DOHH2 (cell line): Measurements from ENCODE around the gene PCDHA10.

Source experiments
- H3F3A ChIP-seq: fragments of 200-600 bp; sonication (generic), shearing (Covaris generic); 2 replicates; pipeline ENCODE4 v1.6.0; 2016; ENCODE audit warnings: antibody characterized with exemption, mild to moderate bottlenecking; ENCODE audit not compliant: control insufficient read depth, insufficient read depth
- H3K27ac ChIP-seq: fragments of 200-600 bp; sonication (generic); 2 replicates; pipeline ENCODE4 v1.5.1; 2014; ENCODE audit warnings: low read depth, mild to moderate bottlenecking, low read length, moderate library complexity
- H3K27me3 ChIP-seq: fragments of 200-600 bp; sonication (generic); 2 replicates; pipeline ENCODE4 v1.6.1; 2014; ENCODE audit warnings: mild to moderate bottlenecking, low read length, mixed read lengths; ENCODE audit not compliant: control insufficient read depth
- H3K36me3 ChIP-seq: fragments of 200-600 bp; sonication (generic); 2 replicates; pipeline ENCODE4 v1.6.1; 2014; ENCODE audit warnings: mild to moderate bottlenecking, low read length, moderate library complexity, mixed read lengths; ENCODE audit not compliant: control insufficient read depth
- H3K4me1 ChIP-seq: fragments of 200-600 bp; sonication (generic); 2 replicates; pipeline ENCODE4 v1.6.1; 2014; ENCODE audit warnings: mild to moderate bottlenecking, low read length, mixed read lengths; ENCODE audit not compliant: control insufficient read depth
- H3K4me2 ChIP-seq: fragments of 200-600 bp; sonication (generic); 2 replicates; pipeline ENCODE4 v1.6.0; 2014; ENCODE audit warnings: mild to moderate bottlenecking, low read length, moderate library complexity
- H3K4me3 ChIP-seq: fragments of 200-600 bp; sonication (generic); 2 replicates; pipeline ENCODE4 v1.5.1; 2014; ENCODE audit warnings: mild to moderate bottlenecking, low read length, mixed read lengths
- H3K79me2 ChIP-seq: fragments of 200-600 bp; sonication (generic); 2 replicates; pipeline ENCODE4 v1.6.1; 2014; ENCODE audit warnings: mild to moderate bottlenecking, low read length, mixed read lengths; ENCODE audit not compliant: control insufficient read depth
- H3K9me2 ChIP-seq: fragments of 200-600 bp; sonication (generic); replicated peaks from 2 replicates; pipeline ENCODE4 v1.6.1; 2014; ENCODE audit warnings: mild to moderate bottlenecking, low read length, mixed read lengths; ENCODE audit not compliant: control insufficient read depth
- H3K9me3 ChIP-seq: fragments of 200-600 bp; sonication (generic); 2 replicates; pipeline ENCODE4 v1.6.1; 2014; ENCODE audit warnings: antibody characterized with exemption, low read length, mixed read lengths; ENCODE audit not compliant: control insufficient read depth, insufficient read depth
- H4K20me1 ChIP-seq: fragments of 200-600 bp; sonication (generic); 2 replicates; pipeline ENCODE4 v1.6.0; 2014; ENCODE audit warnings: low read depth, mild to moderate bottlenecking, antibody characterized with exemption, low read length, moderate library complexity; ENCODE audit not compliant: control insufficient read depth, insufficient read depth
- CTCF ChIP-seq: fragments of 200-600 bp; sonication (generic); IDR thresholded peaks from one replicate; pipeline ENCODE4 v1.5.1; 2014; ENCODE audit warnings: antibody characterized with exemption, mild to moderate bottlenecking, low read depth, low read length; ENCODE audit not compliant: poor library complexity, severe bottlenecking
- EZH2phosphoT487 ChIP-seq: fragments of 200-600 bp; sonication (generic); IDR thresholded peaks from 2 replicates; pipeline ENCODE4 v1.6.1; 2017; ENCODE audit warnings: borderline replicate concordance, mild to moderate bottlenecking, antibody characterized with exemption, low read length, moderate library complexity, mixed read lengths

The PCDHA10 gene

GRCh38 chr5:140881889-140882590 is 26.3 kb downstream of the PCDHA10 start, which contains the start of gene PCDHA13:
Gene PCDHA13, plus strand, starts transcription at chr5:140882124. Its CDS starts 145 bp downstream, at chr5:140882269.
- no peaks in the 10 kb centered on the region for H3K4me1 ChIP-seq
- H3K27me3 ChIP-seq = no peaks in the 10 kb centered on the region
- TF ChIP-seq CTCF (no peak), EZH2phosphoT487 (no peak)
- H3K4me3 ChIP-seq = no peak within 1 kb of the TSS
- no peaks in the 10 kb centered on the region for H3K36me3 ChIP-seq
- no peaks in the 10 kb centered on the region for H3F3A ChIP-seq
- no peaks in the 10 kb centered on the region for H4K20me1 ChIP-seq
- H3K27ac ChIP-seq = no peak within 1 kb of the TSS
- no peaks in the 10 kb centered on the region; the same call in 1 of the 2 replicates for H3K9me3 ChIP-seq
- H3K9me2 ChIP-seq = no peaks in the 10 kb centered on the region
- H3K4me2 ChIP-seq = no peak within 1 kb of the TSS
- H3K79me2 ChIP-seq = no peaks in the 10 kb centered on the region

GRCh38 chr5:140882591-140882899 is 26.8 kb downstream of the PCDHA10 start:
- no peak overlapping the region for H3K27ac ChIP-seq
- no peaks in the 10 kb centered on the region for H3K9me2 ChIP-seq

GRCh38 chr5:140883373-140883772 is 27.7 kb downstream of the PCDHA10 start:
- no peak overlapping the region for H3K27ac ChIP-seq
- H3K9me2 ChIP-seq = no peaks in the 10 kb centered on the region
- no peaks in the 10 kb centered on the region for H3F3A ChIP-seq
- no peak overlapping the region for H3K4me3 ChIP-seq
- no peaks in the 10 kb centered on the region for H3K27me3 ChIP-seq
- H3K36me3 ChIP-seq = no peaks in the 10 kb centered on the region
- TF ChIP-seq CTCF = no peak
- no peak for TF ChIP-seq EZH2phosphoT487
- no peak overlapping the region for H3K4me2 ChIP-seq
- no peaks in the 10 kb centered on the region; the same call in 1 of the 2 replicates for H3K9me3 ChIP-seq
- no peaks in the 10 kb centered on the region for H3K79me2 ChIP-seq
- no peaks in the 10 kb centered on the region for H4K20me1 ChIP-seq
- H3K4me1 ChIP-seq = no peaks in the 10 kb centered on the region

More at GRCh38 chr5:140882591-140882899, 26.8 kb downstream of the PCDHA10 start:
- TF ChIP-seq CTCF (peak; percentile 41), EZH2phosphoT487 (no peak)
- Histone ChIP-seq H3K27me3 (no peaks in the 10 kb centered on the region), H3F3A (no peaks in the 10 kb centered on the region), H3K79me2 (no peaks in the 10 kb centered on the region), H3K4me2 (no peak overlapping the region), H3K36me3 (no peaks in the 10 kb centered on the region), H3K4me3 (no peak overlapping the region), H3K9me3 (no peaks in the 10 kb centered on the region; the same call in 1 of the 2 replicates), H4K20me1 (no peaks in the 10 kb centered on the region), H3K4me1 (no peaks in the 10 kb centered on the region)
